Smooth muscle cell (in vitro differentiated cells): ENCODE data around the gene FAAH2. TPM values are rescaled to one million over a fixed set of nuclear protein-coding genes. Genes with fewer than 3 reads are reported as not detected.

Experiments
- DNase-seq: peaks from one replicate; lab custom pipeline; 2025; ENCODE audit not compliant: unreplicated experiment; lab: John Stamatoyannopoulos, UW
- H2AFZ ChIP-seq: fragments of 200-600 bp; sonication (generic); 2 replicates; pipeline ENCODE4 v1.6.0; 2016; ENCODE audit warnings: antibody characterized with exemption, low read depth, mild to moderate bottlenecking
- H3F3A ChIP-seq: fragments of 200-600 bp; sonication (generic); 2 replicates; pipeline ENCODE4 v1.6.0; 2017; ENCODE audit warnings: antibody characterized with exemption, low read depth
- H3K27ac ChIP-seq: fragments of 200-600 bp; sonication (generic); 2 replicates; pipeline ENCODE4 v1.5.1; 2016; ENCODE audit warnings: low read depth, mild to moderate bottlenecking
- H3K27me3 ChIP-seq: fragments of 200-600 bp; sonication (generic); 2 replicates; pipeline ENCODE4 v1.6.1; 2016; ENCODE audit warnings: low read depth, mild to moderate bottlenecking
- H3K36me3 ChIP-seq: fragments of 200-600 bp; sonication (generic); 2 replicates; pipeline ENCODE4 v1.5.1; 2016; ENCODE audit warnings: low read depth
- H3K4me1 ChIP-seq: fragments of 200-600 bp; sonication (generic); 2 replicates; pipeline ENCODE4 v1.5.1; 2016; ENCODE audit warnings: low read depth
- H3K4me2 ChIP-seq: fragments of 200-600 bp; sonication (generic); 2 replicates; pipeline ENCODE4 v1.6.0; 2016; ENCODE audit warnings: mild to moderate bottlenecking
- H3K4me3 ChIP-seq: fragments of 200-600 bp; sonication (generic); 2 replicates; pipeline ENCODE4 v1.5.1; 2016; ENCODE audit warnings: mild to moderate bottlenecking
- H3K79me2 ChIP-seq: fragments of 200-600 bp; sonication (generic); 2 replicates; pipeline ENCODE4 v1.6.0; 2016; ENCODE audit warnings: low read depth, mild to moderate bottlenecking
- H3K9ac ChIP-seq: fragments of 200-600 bp; sonication (generic); 2 replicates; pipeline ENCODE4 v1.6.0; 2016; ENCODE audit warnings: low read depth
- H3K9me3 ChIP-seq: fragments of 200-600 bp; sonication (generic); replicated peaks from 2 replicates; pipeline ENCODE4 v1.5.1; 2016; ENCODE audit warnings: low read depth
- H4K20me1 ChIP-seq: fragments of 200-600 bp; sonication (generic); 2 replicates; pipeline ENCODE4 v1.6.0; 2016; ENCODE audit warnings: low read depth
- CTCF ChIP-seq: fragments of 200-600 bp; sonication (generic); IDR thresholded peaks from 2 replicates; pipeline ENCODE4 v1.5.1; 2017; ENCODE audit warnings: borderline replicate concordance, mild to moderate bottlenecking, antibody characterized with exemption; ENCODE audit not compliant: insufficient read depth, poor library complexity, severe bottlenecking
- WGBS: methylation state at CpG from one replicate; pipeline ENCODE4 v1.1.7; 2016; ENCODE audit warnings: low lambda C conversion rate; 5-methylcytosine and 5-hydroxymethylcytosine counted together
- polyA plus RNA-seq: library from polyadenylated mRNA; unstranded; fragments of >200 nt; fragmentation: Nextera tagmentation; extraction: Ambion mirVana; gene quantifications from 2 replicates; pipeline ENCODE4 v1.2.1, GENCODE V29; 2016
- total RNA-seq: library from RNA; depleted of rRNA; stranded (reverse); fragments of >200 nt; gene quantifications from 2 replicates; pipeline ENCODE4 v1.2.3, GENCODE V29; 2014

Gene FAAH2
- total and polyA plus RNA-seq, 2 experiments from 2014 or later, result 0.37 to 0.99 TPM

GRCh38 chrX:57445076-57445475 is 158.6 kb downstream of the FAAH2 start:
- no peaks in the 10 kb centered on the region for H3K79me2 ChIP-seq
- no peak overlapping the region for H3K9ac ChIP-seq
- H2AFZ ChIP-seq, result no peak overlapping the region
- H3K4me1 ChIP-seq, result no peaks in the 10 kb centered on the region
- H4K20me1 ChIP-seq, result no peaks in the 10 kb centered on the region
- no peak for DNase-seq
- no peak overlapping the region for H3K4me2 ChIP-seq
- H3F3A ChIP-seq, result no peaks in the 10 kb centered on the region
- no peaks in the 10 kb centered on the region for H3K36me3 ChIP-seq
- no peaks in the 10 kb centered on the region for H3K27me3 ChIP-seq
- no peak overlapping the region for H3K4me3 ChIP-seq
- H3K9me3 ChIP-seq, result no peaks in the 10 kb centered on the region
- no peak overlapping the region for H3K27ac ChIP-seq
- no peak for TF ChIP-seq CTCF
- 69% methylated on average over 5 of the region's 5 CpGs for WGBS

GRCh38 chrX:57445832-57446231 is 159.3 kb downstream of the FAAH2 start:
- H3F3A ChIP-seq, result no peaks in the 10 kb centered on the region
- no peak overlapping the region for H3K4me2 ChIP-seq
- H3K9ac ChIP-seq, result no peak overlapping the region
- H2AFZ ChIP-seq, result no peak overlapping the region
- H3K27me3 ChIP-seq, result no peaks in the 10 kb centered on the region
- H3K79me2 ChIP-seq, result no peaks in the 10 kb centered on the region
- H3K27ac ChIP-seq, result no peak overlapping the region
- no peaks in the 10 kb centered on the region for H4K20me1 ChIP-seq
- no peak for DNase-seq
- no peak overlapping the region for H3K4me3 ChIP-seq
- WGBS, result 94% methylated on average over 1 of the region's 1 CpG
- H3K36me3 ChIP-seq, result no peaks in the 10 kb centered on the region
- H3K4me1 ChIP-seq, result no peaks in the 10 kb centered on the region
- no peaks in the 10 kb centered on the region for H3K9me3 ChIP-seq
- TF ChIP-seq CTCF, result no peak

GRCh38 chrX:57447856-57448255 is 161.3 kb downstream of the FAAH2 start:
- H4K20me1 ChIP-seq, result no peaks in the 10 kb centered on the region
- H3K4me1 ChIP-seq, result no peaks in the 10 kb centered on the region
- H2AFZ ChIP-seq, result no peak overlapping the region
- no peak overlapping the region for H3K4me3 ChIP-seq
- no peak for DNase-seq
- H3K27me3 ChIP-seq, result no peaks in the 10 kb centered on the region
- H3K36me3 ChIP-seq, result no peaks in the 10 kb centered on the region
- H3K9ac ChIP-seq, result no peak overlapping the region
- H3K9me3 ChIP-seq, result no peaks in the 10 kb centered on the region
- 69% methylated on average over 2 of the region's 2 CpGs for WGBS
- no peaks in the 10 kb centered on the region for H3K79me2 ChIP-seq
- H3K27ac ChIP-seq, result no peak overlapping the region
- no peaks in the 10 kb centered on the region for H3F3A ChIP-seq
- no peak overlapping the region for H3K4me2 ChIP-seq
- TF ChIP-seq CTCF, result no peak

- H3K4me3 ChIP-seq, result no peak overlapping the region
- no peak overlapping the region for H3K27ac ChIP-seq
- no peaks in the 10 kb centered on the region for H3K27me3 ChIP-seq
- H3K4me1 ChIP-seq, result no peaks in the 10 kb centered on the region
- no peak for DNase-seq
- H3K4me2 ChIP-seq, result no peak overlapping the region
- H3K9me3 ChIP-seq, result peaks cover 4% of the 10 kb centered on the region
- H3K79me2 ChIP-seq, result no peaks in the 10 kb centered on the region
- no peak overlapping the region for H2AFZ ChIP-seq
- no peak overlapping the region for H3K9ac ChIP-seq
- TF ChIP-seq CTCF, result no peak
- H3K36me3 ChIP-seq, result no peaks in the 10 kb centered on the region
- H4K20me1 ChIP-seq, result no peaks in the 10 kb centered on the region
- WGBS, result 81% methylated on average over 3 of the region's 3 CpGs
- H3F3A ChIP-seq, result no peaks in the 10 kb centered on the region
Measured at GRCh38 chrX:57451426-57452020, 165.0 kb downstream of the FAAH2 start.
